ENCODE results near the gene MAP3K12. TPM values are rescaled to one million over a fixed set of nuclear protein-coding genes. Genes with fewer than 3 reads are reported as not detected.

Gene MAP3K12
- total and polyA plus RNA-seq, 2 experiments from 2014 or later = 6.6 to 17.9 TPM

DNA sequence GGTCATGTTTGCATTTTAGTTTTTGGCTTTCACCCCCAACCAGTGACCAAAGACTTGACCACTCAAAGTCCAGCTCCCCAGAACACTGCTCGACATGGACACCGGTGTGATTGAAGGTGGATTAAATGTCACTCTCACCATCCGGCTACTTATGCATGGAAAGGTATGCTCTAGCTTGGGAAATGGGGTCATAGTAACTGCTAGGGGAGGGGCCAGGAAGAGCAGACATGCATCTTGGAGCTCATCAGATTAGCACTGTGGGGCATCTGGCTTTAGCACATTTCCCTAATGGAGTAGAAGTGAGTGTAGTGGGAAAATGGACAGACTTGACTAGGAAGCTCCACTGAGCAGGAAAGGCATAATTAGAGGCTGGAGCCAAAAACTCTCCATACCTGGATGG lies 44.6 kb downstream of the MAP3K12 start:
- Mint-ChIP-seq H3K27me3 (ENCODE audit: insufficient read depth, low read depth, poor library complexity) (peaks cover 22% of the 10 kb centered on the region), H3K27ac (peak overlapping the region; percentile 36; the same call in 1 of the 2 replicates), H3K36me3 (ENCODE audit: low read depth) (peaks cover 70% of the 10 kb centered on the region), H3K4me3 (peak overlapping the region; percentile 97), H3K9me3 (no peaks in the 10 kb centered on the region), H3K4me1 (peaks cover 34% of the 10 kb centered on the region)
- Histone ChIP-seq H3K79me2 (replicated peaks; ENCODE audit: insufficient read depth) (peaks cover 76% of the 10 kb centered on the region), H3K36me3 (ENCODE audit: insufficient read depth) (peaks cover 61% of the 10 kb centered on the region), H4K20me1 (replicated peaks; ENCODE audit: insufficient read depth) (peaks cover 65% of the 10 kb centered on the region), H3K4me1 (ENCODE audit: insufficient read depth) (peaks cover 9% of the 10 kb centered on the region; the same call in 1 of the 2 replicates), H3K27ac (ENCODE audit: low read depth) (peak overlapping the region; percentile 27; the same call in 1 of the 2 replicates), H3K4me3 (peak overlapping the region; percentile 77; the same call in 1 of the 2 replicates), H3K4me2 (no peak overlapping the region; the same call in 1 of the 2 replicates), H2AFZ (no peak overlapping the region), H3K9me2 (ENCODE audit: insufficient read depth) (no peaks in the 10 kb centered on the region), H3K27me3 (ENCODE audit: insufficient read depth) (no peaks in the 10 kb centered on the region), H3F3A (replicated peaks; ENCODE audit: low read depth) (peaks cover 46% of the 10 kb centered on the region)
- no peak for TF ChIP-seq ZNF114 (CRISPR knock-in tag; IDR thresholded peaks at IDR 0.05)
- TF ChIP-seq NANOG (IDR thresholded peaks at IDR 0.05; ENCODE audit: borderline replicate concordance) = no peak
- ATAC-seq (no peak), DNase-seq (ENCODE audit: low spot score) (no peak)

GRCh38 chr12:53453953-53454640 lies 45.2 kb downstream of the MAP3K12 start:
- H3K4me3 ChIP-seq = peak overlapping the region; percentile 77
- no peak for TF ChIP-seq STAT1 (IDR thresholded peaks at IDR 0.05; ENCODE audit: unreplicated experiment)
- no peak for TF ChIP-seq CREB1 (CRISPR knock-in tag; IDR thresholded peaks at IDR 0.05; ENCODE audit: low read depth)
- no peak for TF ChIP-seq CTCF (conservative IDR thresholded peaks at IDR 0.05; ENCODE audit: low read depth in 2 of 2)
- TF ChIP-seq, protein P1, sequence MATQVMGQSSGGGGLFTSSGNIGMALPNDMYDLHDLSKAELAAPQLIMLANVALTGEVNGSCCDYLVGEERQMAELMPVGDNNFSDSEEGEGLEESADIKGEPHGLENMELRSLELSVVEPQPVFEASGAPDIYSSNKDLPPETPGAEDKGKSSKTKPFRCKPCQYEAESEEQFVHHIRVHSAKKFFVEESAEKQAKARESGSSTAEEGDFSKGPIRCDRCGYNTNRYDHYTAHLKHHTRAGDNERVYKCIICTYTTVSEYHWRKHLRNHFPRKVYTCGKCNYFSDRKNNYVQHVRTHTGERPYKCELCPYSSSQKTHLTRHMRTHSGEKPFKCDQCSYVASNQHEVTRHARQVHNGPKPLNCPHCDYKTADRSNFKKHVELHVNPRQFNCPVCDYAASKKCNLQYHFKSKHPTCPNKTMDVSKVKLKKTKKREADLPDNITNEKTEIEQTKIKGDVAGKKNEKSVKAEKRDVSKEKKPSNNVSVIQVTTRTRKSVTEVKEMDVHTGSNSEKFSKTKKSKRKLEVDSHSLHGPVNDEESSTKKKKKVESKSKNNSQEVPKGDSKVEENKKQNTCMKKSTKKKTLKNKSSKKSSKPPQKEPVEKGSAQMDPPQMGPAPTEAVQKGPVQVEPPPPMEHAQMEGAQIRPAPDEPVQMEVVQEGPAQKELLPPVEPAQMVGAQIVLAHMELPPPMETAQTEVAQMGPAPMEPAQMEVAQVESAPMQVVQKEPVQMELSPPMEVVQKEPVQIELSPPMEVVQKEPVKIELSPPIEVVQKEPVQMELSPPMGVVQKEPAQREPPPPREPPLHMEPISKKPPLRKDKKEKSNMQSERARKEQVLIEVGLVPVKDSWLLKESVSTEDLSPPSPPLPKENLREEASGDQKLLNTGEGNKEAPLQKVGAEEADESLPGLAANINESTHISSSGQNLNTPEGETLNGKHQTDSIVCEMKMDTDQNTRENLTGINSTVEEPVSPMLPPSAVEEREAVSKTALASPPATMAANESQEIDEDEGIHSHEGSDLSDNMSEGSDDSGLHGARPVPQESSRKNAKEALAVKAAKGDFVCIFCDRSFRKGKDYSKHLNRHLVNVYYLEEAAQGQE (IDR thresholded peaks at IDR 0.05; ENCODE audit: unreplicated experiment) = no peak
- TF ChIP-seq, protein P2, sequence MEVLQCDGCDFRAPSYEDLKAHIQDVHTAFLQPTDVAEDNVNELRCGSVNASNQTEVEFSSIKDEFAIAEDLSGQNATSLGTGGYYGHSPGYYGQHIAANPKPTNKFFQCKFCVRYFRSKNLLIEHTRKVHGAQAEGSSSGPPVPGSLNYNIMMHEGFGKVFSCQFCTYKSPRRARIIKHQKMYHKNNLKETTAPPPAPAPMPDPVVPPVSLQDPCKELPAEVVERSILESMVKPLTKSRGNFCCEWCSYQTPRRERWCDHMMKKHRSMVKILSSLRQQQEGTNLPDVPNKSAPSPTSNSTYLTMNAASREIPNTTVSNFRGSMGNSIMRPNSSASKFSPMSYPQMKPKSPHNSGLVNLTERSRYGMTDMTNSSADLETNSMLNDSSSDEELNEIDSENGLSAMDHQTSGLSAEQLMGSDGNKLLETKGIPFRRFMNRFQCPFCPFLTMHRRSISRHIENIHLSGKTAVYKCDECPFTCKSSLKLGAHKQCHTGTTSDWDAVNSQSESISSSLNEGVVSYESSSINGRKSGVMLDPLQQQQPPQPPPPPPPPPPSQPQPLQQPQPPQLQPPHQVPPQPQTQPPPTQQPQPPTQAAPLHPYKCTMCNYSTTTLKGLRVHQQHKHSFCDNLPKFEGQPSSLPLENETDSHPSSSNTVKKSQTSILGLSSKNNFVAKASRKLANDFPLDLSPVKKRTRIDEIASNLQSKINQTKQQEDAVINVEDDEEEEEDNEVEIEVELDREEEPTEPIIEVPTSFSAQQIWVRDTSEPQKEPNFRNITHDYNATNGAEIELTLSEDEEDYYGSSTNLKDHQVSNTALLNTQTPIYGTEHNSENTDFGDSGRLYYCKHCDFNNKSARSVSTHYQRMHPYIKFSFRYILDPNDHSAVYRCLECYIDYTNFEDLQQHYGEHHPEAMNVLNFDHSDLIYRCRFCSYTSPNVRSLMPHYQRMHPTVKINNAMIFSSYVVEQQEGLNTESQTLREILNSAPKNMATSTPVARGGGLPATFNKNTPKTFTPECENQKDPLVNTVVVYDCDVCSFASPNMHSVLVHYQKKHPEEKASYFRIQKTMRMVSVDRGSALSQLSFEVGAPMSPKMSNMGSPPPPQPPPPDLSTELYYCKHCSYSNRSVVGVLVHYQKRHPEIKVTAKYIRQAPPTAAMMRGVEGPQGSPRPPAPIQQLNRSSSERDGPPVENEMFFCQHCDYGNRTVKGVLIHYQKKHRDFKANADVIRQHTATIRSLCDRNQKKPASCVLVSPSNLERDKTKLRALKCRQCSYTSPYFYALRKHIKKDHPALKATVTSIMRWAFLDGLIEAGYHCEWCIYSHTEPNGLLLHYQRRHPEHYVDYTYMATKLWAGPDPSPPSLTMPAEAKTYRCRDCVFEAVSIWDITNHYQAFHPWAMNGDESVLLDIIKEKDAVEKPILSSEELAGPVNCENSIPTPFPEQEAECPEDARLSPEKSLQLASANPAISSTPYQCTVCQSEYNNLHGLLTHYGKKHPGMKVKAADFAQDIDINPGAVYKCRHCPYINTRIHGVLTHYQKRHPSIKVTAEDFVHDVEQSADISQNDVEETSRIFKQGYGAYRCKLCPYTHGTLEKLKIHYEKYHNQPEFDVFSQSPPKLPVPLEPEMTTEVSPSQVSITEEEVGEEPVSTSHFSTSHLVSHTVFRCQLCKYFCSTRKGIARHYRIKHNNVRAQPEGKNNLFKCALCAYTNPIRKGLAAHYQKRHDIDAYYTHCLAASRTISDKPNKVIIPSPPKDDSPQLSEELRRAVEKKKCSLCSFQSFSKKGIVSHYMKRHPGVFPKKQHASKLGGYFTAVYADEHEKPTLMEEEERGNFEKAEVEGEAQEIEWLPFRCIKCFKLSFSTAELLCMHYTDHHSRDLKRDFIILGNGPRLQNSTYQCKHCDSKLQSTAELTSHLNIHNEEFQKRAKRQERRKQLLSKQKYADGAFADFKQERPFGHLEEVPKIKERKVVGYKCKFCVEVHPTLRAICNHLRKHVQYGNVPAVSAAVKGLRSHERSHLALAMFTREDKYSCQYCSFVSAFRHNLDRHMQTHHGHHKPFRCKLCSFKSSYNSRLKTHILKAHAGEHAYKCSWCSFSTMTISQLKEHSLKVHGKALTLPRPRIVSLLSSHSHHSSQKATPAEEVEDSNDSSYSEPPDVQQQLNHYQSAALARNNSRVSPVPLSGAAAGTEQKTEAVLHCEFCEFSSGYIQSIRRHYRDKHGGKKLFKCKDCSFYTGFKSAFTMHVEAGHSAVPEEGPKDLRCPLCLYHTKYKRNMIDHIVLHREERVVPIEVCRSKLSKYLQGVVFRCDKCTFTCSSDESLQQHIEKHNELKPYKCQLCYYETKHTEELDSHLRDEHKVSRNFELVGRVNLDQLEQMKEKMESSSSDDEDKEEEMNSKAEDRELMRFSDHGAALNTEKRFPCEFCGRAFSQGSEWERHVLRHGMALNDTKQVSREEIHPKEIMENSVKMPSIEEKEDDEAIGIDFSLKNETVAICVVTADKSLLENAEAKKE (CRISPR knock-in tag; IDR thresholded peaks at IDR 0.05) = no peak
- no peak for TF ChIP-seq EZH2 (IDR thresholded peaks at IDR 0.05; ENCODE audit: low read depth, unreplicated experiment)
- no peak for TF ChIP-seq ZNF331 (CRISPR knock-in tag; IDR thresholded peaks at IDR 0.05; ENCODE audit: low read depth)

More at GRCh38 chr12:53453953-53454640, 45.2 kb downstream of the MAP3K12 start:
- Mint-ChIP-seq H3K27ac (no peak overlapping the region), H3K27me3 (ENCODE audit: insufficient read depth, low read depth, poor library complexity) (peaks cover 24% of the 10 kb centered on the region), H3K36me3 (ENCODE audit: low read depth) (peaks cover 64% of the 10 kb centered on the region), H3K9me3 (no peaks in the 10 kb centered on the region), H3K4me1 (peaks cover 31% of the 10 kb centered on the region), H3K4me3 (peak overlapping the region; percentile 97)
- peaks cover 9% of the 10 kb centered on the region; the same call in 1 of the 2 replicates for H3K4me1 ChIP-seq (ENCODE audit: insufficient read depth)
- H3K4me2 ChIP-seq = peak overlapping the region; percentile 77
- peaks cover 61% of the 10 kb centered on the region for H4K20me1 ChIP-seq (replicated peaks; ENCODE audit: insufficient read depth)
- peaks cover 55% of the 10 kb centered on the region for H3K36me3 ChIP-seq (ENCODE audit: insufficient read depth)
- peaks cover 70% of the 10 kb centered on the region for H3K79me2 ChIP-seq (replicated peaks; ENCODE audit: insufficient read depth)
- H2AFZ ChIP-seq = no peak overlapping the region
- H3F3A ChIP-seq (replicated peaks; ENCODE audit: low read depth) = peaks cover 40% of the 10 kb centered on the region
- ATAC-seq = no peak
- H3K27me3 ChIP-seq (ENCODE audit: insufficient read depth) = no peaks in the 10 kb centered on the region
- peak overlapping the region; percentile 27; the same call in 1 of the 2 replicates for H3K27ac ChIP-seq (ENCODE audit: low read depth)
- no peak for DNase-seq (ENCODE audit: low spot score)
- H3K9me2 ChIP-seq (ENCODE audit: insufficient read depth) = no peaks in the 10 kb centered on the region

Data from GM23338 (cell line).